ENCODE results near the gene TBC1D22A. TPM values are rescaled to one million over a fixed set of nuclear protein-coding genes. Genes with fewer than 3 reads are reported as not detected.

TBC1D22A gene
- total RNA-seq, 1 donor from 2014 or later = 23.2 TPM

DNA sequence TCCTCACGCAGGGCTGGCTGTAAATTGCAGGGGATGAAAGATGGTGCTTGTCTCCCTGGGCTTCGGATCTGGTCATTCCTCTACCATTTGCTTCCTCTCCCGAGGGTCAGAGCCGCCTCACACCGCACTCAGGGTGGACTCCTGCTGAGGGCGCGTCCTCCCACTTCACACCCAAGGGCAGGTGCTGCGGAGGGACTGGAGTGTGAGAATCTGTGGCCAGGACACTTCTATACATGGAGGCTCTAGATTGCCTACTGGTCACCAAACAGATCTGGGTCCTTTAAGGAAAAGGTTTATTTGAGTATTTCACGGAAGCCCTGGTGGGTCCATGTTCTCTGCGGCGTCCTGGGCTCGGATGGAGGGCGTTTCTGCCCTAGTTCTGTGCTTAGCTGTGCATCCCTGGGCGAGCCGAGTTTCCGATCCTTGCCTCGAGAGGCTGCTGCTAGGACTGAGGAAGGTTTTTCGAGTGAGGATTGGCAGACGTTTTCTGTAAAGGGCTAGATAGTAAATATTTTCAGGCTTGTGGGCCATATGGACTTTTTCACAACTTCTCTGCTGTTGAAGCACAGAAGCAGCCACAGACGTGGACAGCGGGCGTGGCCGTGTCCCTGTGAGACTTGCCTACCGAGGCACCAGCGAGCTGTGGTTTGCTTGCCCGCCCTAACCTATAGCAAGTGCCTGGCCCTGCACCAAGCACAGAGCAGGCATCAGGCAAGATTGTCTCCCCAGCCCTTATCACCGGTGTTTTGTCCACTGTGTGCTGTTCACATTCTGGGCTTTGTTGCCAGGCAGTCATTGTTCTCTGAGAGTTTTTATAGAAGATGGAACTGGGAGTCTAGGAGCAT is 279.0 kb downstream of the TBC1D22A start:
- Mint-ChIP-seq H3K27ac (no peak overlapping the region), H3K9me3 (ENCODE audit: low read depth) (peaks cover 4% of the 10 kb centered on the region), H3K27me3 (no peaks in the 10 kb centered on the region), H3K4me3 (ENCODE audit: low read depth) (no peak overlapping the region), H3K36me3 (ENCODE audit: insufficient read depth) (peaks cover 6% of the 10 kb centered on the region), H3K4me1 (ENCODE audit: low read depth) (peaks cover 22% of the 10 kb centered on the region)
- TF ChIP-seq, protein P1, sequence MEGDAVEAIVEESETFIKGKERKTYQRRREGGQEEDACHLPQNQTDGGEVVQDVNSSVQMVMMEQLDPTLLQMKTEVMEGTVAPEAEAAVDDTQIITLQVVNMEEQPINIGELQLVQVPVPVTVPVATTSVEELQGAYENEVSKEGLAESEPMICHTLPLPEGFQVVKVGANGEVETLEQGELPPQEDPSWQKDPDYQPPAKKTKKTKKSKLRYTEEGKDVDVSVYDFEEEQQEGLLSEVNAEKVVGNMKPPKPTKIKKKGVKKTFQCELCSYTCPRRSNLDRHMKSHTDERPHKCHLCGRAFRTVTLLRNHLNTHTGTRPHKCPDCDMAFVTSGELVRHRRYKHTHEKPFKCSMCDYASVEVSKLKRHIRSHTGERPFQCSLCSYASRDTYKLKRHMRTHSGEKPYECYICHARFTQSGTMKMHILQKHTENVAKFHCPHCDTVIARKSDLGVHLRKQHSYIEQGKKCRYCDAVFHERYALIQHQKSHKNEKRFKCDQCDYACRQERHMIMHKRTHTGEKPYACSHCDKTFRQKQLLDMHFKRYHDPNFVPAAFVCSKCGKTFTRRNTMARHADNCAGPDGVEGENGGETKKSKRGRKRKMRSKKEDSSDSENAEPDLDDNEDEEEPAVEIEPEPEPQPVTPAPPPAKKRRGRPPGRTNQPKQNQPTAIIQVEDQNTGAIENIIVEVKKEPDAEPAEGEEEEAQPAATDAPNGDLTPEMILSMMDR (IDR thresholded peaks at IDR 0.05; ENCODE audit: unreplicated experiment) = no peak
- DNase-seq (ENCODE audit: low spot score, unreplicated experiment) = no peak

DNA sequence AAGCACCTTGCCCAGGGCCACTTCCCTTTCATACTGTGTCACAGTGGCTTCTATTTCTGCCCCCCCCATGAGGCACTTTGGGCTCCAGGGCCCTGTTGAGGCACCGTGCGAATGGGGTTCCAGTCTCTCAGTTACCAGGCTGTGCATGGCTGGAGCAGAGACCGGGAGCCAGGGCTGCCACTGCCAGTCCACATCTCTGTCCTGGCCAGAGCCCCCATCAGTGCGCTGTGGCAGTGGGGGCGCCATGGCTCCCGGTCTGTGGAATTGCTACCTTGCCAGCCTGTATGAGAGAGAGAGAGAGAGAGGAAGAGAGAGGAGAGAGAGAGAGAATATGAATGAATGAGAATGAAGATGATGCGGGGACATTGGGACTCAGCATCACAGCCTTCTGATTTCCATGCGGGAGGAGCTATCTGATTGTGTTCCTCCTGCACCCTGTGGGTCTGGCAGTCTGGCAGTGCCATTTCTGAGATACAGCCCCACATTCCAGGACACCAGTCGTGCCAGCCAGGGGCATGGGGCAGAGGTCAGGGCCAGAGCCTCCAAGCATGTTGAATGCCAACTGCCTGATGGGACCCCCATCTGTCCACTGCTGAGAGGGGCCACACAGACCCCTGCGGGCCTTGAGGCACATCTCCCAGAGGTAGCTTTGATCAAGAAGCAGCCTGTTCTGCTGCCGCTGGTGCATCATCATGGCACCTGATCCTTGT is 279.8 kb downstream of the TBC1D22A start:
- Mint-ChIP-seq H3K4me3 (ENCODE audit: low read depth) (no peak overlapping the region), H3K9me3 (ENCODE audit: low read depth) (peaks cover 4% of the 10 kb centered on the region), H3K4me1 (ENCODE audit: low read depth) (peaks cover 22% of the 10 kb centered on the region), H3K27me3 (no peaks in the 10 kb centered on the region), H3K27ac (no peak overlapping the region), H3K36me3 (ENCODE audit: insufficient read depth) (peaks cover 6% of the 10 kb centered on the region)
- TF ChIP-seq, protein P1 (IDR thresholded peaks at IDR 0.05; ENCODE audit: unreplicated experiment) = no peak
- no peak for DNase-seq (ENCODE audit: low spot score, unreplicated experiment)

DNA sequence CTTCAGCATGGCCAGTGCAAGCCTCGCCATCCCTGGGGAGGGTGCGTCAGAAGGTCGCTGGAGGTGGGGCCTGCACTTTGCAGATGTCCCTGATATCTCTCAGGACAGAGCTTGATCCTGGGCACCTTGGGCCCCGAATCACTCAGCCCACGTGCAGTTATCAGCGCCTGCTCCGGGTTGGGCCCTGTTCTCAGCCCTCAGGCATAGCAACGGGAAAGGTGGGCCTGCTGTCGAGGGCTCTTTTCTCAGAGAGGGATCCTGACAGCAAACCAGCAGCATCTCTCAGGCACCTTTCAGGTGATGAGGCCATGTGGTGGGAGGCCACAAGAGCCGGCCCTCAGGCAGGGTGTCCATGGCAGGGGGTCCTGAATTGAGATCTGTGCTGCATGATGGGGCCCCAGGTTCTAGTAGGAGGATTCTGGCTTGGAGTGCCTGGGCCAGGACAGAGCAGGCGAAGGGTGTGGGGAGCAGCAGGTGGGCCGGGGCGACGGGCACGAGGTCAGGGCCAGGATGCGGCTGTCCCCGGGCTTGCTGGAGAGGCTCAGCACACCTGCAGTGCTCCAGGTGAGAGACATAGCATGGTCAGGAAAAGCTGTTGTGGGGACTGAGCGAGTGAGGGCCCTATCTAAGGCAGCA is 280.5 kb downstream of the TBC1D22A start:
- Mint-ChIP-seq H3K4me1 (ENCODE audit: low read depth) (peaks cover 21% of the 10 kb centered on the region), H3K27me3 (no peaks in the 10 kb centered on the region), H3K4me3 (ENCODE audit: low read depth) (no peak overlapping the region), H3K36me3 (ENCODE audit: insufficient read depth) (peaks cover 6% of the 10 kb centered on the region), H3K27ac (no peak overlapping the region), H3K9me3 (ENCODE audit: low read depth) (peaks cover 4% of the 10 kb centered on the region)
- DNase-seq (ENCODE audit: low spot score, unreplicated experiment) = no peak
- TF ChIP-seq, protein P1 (IDR thresholded peaks at IDR 0.05; ENCODE audit: unreplicated experiment) = no peak

DNA sequence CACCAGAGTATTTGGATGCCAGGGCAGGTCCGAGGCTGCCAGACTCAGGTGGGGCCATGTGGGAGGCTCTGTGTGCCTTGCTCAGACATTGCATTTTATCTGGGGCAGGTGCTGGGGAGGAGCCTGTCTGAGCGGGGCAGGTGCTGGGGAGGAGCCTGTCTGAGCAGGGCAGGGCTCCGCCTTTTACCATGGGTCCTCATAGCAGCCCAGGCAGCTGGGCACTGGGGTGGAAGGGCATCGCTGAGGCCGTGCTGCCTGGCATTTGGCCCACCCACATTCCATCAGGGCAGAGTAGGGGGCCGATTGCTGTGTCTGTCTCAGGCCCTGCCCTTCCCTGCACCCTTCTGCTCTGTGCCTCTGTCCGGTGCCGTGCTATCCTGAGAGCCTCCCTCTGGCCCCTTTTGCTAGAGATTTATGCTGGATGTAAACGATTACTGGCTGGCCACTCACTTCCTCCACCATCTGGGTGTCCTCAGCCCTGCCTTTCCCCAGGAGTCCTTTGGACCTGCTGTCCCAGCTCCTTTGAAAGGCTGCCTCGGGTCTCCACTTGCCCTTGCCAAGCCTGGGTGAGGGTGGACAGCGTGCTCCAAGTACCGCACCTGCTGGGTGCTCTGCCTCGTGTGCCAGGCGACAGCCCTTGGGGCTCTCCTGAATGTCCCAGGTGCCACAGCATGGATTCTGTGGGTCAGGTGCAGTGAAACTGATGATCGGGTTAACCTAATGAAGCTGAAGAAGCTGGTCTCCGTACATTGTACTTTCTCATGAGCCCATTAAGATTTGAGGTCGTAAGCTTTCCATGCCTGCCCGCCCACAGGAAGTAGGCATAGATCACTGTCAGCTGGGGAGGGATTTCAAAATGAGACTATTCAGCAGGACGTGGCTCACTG is 281.6 kb downstream of the TBC1D22A start:
- Mint-ChIP-seq H3K27me3 (no peaks in the 10 kb centered on the region), H3K4me3 (ENCODE audit: low read depth) (no peak overlapping the region), H3K27ac (peak overlapping the region; percentile 64), H3K36me3 (ENCODE audit: insufficient read depth) (peaks cover 6% of the 10 kb centered on the region), H3K4me1 (ENCODE audit: low read depth) (peaks cover 12% of the 10 kb centered on the region), H3K9me3 (ENCODE audit: low read depth) (peaks cover 4% of the 10 kb centered on the region)
- no peak for DNase-seq (ENCODE audit: low spot score, unreplicated experiment)
- TF ChIP-seq, protein P1 (IDR thresholded peaks at IDR 0.05; ENCODE audit: unreplicated experiment) = no peak

Measured in progenitor cell of endocrine pancreas (in vitro differentiated cells).